H9 (cell line): ENCODE data around the gene TFF3. TPM values are rescaled to one million over a fixed set of nuclear protein-coding genes. Genes with fewer than 3 reads are reported as not detected.

ENCODE experiments used
- DNase-seq: peaks from one replicate; pipeline ENCODE4 v3.0.0-alpha.2; 2017
- H2AFZ ChIP-seq: one replicate; pipeline ENCODE4 v1.6.1; 2013; ENCODE audit warnings: mild to moderate bottlenecking, low read length, control low read depth, moderate library complexity
- H2AK5ac ChIP-seq: 2 replicates; pipeline ENCODE4 v1.6.1; 2013; ENCODE audit warnings: low read length, control low read depth, mixed read lengths; ENCODE audit not compliant: insufficient read length
- H2BK120ac ChIP-seq: one replicate; pipeline ENCODE4 v1.6.1; 2013; ENCODE audit warnings: low read depth, mild to moderate bottlenecking, low read length, control low read depth, inconsistent platforms; ENCODE audit not compliant: poor library complexity, severe bottlenecking
- H2BK12ac ChIP-seq: 2 replicates; pipeline ENCODE4 v1.6.1; 2013; ENCODE audit warnings: low read length, control low read depth, mixed read lengths, low read depth; ENCODE audit not compliant: insufficient read length
- H2BK15ac ChIP-seq: 2 replicates; pipeline ENCODE4 v1.6.1; 2013; ENCODE audit warnings: low read depth, low read length, control low read depth
- H2BK20ac ChIP-seq: one replicate; pipeline ENCODE4 v1.6.1; 2013; ENCODE audit warnings: low read depth, mild to moderate bottlenecking, low read length, control low read depth, inconsistent platforms; ENCODE audit not compliant: poor library complexity, severe bottlenecking
- H2BK5ac ChIP-seq: 2 replicates; pipeline ENCODE4 v1.6.1; 2013; ENCODE audit warnings: low read length, control low read depth, mixed read lengths; ENCODE audit not compliant: insufficient read length
- H3K14ac ChIP-seq: 2 replicates; pipeline ENCODE4 v1.6.1; 2013; ENCODE audit warnings: low read length, control low read depth; ENCODE audit not compliant: insufficient read depth
- H3K18ac ChIP-seq: 2 replicates; pipeline ENCODE4 v1.6.1; 2013; ENCODE audit warnings: low read depth, mild to moderate bottlenecking, mixed read lengths, low read length, control low read depth; ENCODE audit not compliant: insufficient read length
- H3K23ac ChIP-seq: 2 replicates; pipeline ENCODE4 v1.6.1; 2013; ENCODE audit warnings: low read length, control low read depth, mixed read lengths, low read depth; ENCODE audit not compliant: insufficient read length
- H3K23me2 ChIP-seq: 2 replicates; pipeline ENCODE4 v1.6.1; 2013; ENCODE audit warnings: low read depth, mild to moderate bottlenecking, mixed read lengths, low read length, control low read depth; ENCODE audit not compliant: insufficient read length, poor library complexity, severe bottlenecking
- H3K27ac ChIP-seq: 2 replicates; pipeline ENCODE4 v1.5.1; 2013; ENCODE audit warnings: low read length, control low read depth, mixed read lengths, low read depth; ENCODE audit not compliant: insufficient read length
- H3K27me3 ChIP-seq: 2 replicates; pipeline ENCODE4 v1.6.1; 2013; ENCODE audit warnings: low read length, control low read depth, inconsistent platforms; ENCODE audit not compliant: insufficient read depth
- H3K4ac ChIP-seq: 2 replicates; pipeline ENCODE4 v1.6.1; 2013; ENCODE audit warnings: low read depth, mild to moderate bottlenecking, control low read depth, inconsistent platforms, low read length, moderate library complexity
- H3K4me1 ChIP-seq: 2 replicates; pipeline ENCODE4 v1.6.1; 2013; ENCODE audit warnings: low read length, control low read depth, inconsistent platforms; ENCODE audit not compliant: insufficient read depth
- H3K4me2 ChIP-seq: 2 replicates; pipeline ENCODE4 v1.6.1; 2013; ENCODE audit warnings: low read length, control low read depth, mixed read lengths; ENCODE audit not compliant: insufficient read length, insufficient read depth
- H3K56ac ChIP-seq: 2 replicates; pipeline ENCODE4 v1.6.1; 2013; ENCODE audit warnings: low read depth, mild to moderate bottlenecking, mixed read lengths, low read length, control low read depth; ENCODE audit not compliant: insufficient read length
- H3K79me1 ChIP-seq: 2 replicates; pipeline ENCODE4 v1.6.1; 2013; ENCODE audit warnings: low read depth, mild to moderate bottlenecking, moderate library complexity, low read length, control low read depth, inconsistent platforms; ENCODE audit not compliant: insufficient read depth, poor library complexity, severe bottlenecking
- H3K79me2 ChIP-seq: 2 replicates; pipeline ENCODE4 v1.6.1; 2013; ENCODE audit warnings: low read length, control low read depth, inconsistent platforms; ENCODE audit not compliant: insufficient read depth
- H3K9ac ChIP-seq: 2 replicates; pipeline ENCODE4 v1.6.1; 2013; ENCODE audit warnings: low read length, control low read depth, mixed read lengths; ENCODE audit not compliant: insufficient read length; ENCODE audit errors: extremely low read depth
- H3K9me3 ChIP-seq: one replicate; pipeline ENCODE4 v1.6.1; 2013; ENCODE audit warnings: low read depth, low read length, inconsistent platforms; ENCODE audit not compliant: control insufficient read depth
- H3T11ph ChIP-seq: one replicate; pipeline ENCODE4 v1.6.1; 2013; ENCODE audit warnings: mild to moderate bottlenecking, low read length, control low read depth, inconsistent platforms
- H4K20me1 ChIP-seq: one replicate; pipeline ENCODE4 v1.6.1; 2013; ENCODE audit not compliant: control insufficient read depth, insufficient read length, insufficient read depth
- H4K5ac ChIP-seq: 2 replicates; pipeline ENCODE4 v1.6.1; 2013; ENCODE audit warnings: low read depth, mild to moderate bottlenecking, mixed read lengths, low read length, control low read depth; ENCODE audit not compliant: insufficient read length
- H4K8ac ChIP-seq: replicated peaks from 2 replicates; pipeline ENCODE4 v1.6.1; 2013; ENCODE audit warnings: low read length, control low read depth, mixed read lengths, low read depth; ENCODE audit not compliant: insufficient read length
- H4K91ac ChIP-seq: 2 replicates; pipeline ENCODE4 v1.6.1; 2013; ENCODE audit warnings: low read depth, mild to moderate bottlenecking, moderate library complexity, mixed read lengths, low read length, control low read depth; ENCODE audit not compliant: insufficient read length
- H3K27ac Mint-ChIP-seq, 3 experiments: 2 replicates in 2 of 3; 3 replicates in 1 of 3; pipeline ENCODE4 v1.8.0; 2020 to 2021; ENCODE audit warnings: mixed read lengths in 3 of 3, mild to moderate bottlenecking in 1 of 3, moderate library complexity in 1 of 3
- H3K27me3 Mint-ChIP-seq: 2 replicates; pipeline ENCODE4 v1.8.0; 2021; ENCODE audit warnings: low read depth, mild to moderate bottlenecking, moderate library complexity, mixed read lengths
- H3K36me3 Mint-ChIP-seq, 3 experiments: 2 replicates in 2 of 3; 3 replicates in 1 of 3; pipeline ENCODE4 v1.8.0; 2020 to 2021; ENCODE audit warnings: low read depth in 3 of 3, mixed read lengths in 3 of 3; ENCODE audit not compliant: insufficient read depth in 1 of 3
- H3K4me1 Mint-ChIP-seq, 2 experiments: 2 replicates each; pipeline ENCODE4 v1.8.0; 2020; ENCODE audit warnings: mixed read lengths in 2 of 2
- H3K4me3 Mint-ChIP-seq, 2 experiments: 2 replicates in 1 of 2; 3 replicates in 1 of 2; pipeline ENCODE4 v1.8.0; 2020 to 2021; ENCODE audit warnings: mild to moderate bottlenecking in 2 of 2, mixed read lengths in 2 of 2, moderate library complexity in 1 of 2
- H3K9me3 Mint-ChIP-seq, 2 experiments: 2 replicates in 1 of 2; 3 replicates in 1 of 2; pipeline ENCODE4 v1.8.0; 2020; ENCODE audit warnings: mild to moderate bottlenecking in 2 of 2, mixed read lengths in 2 of 2, moderate library complexity in 1 of 2
- CTCF ChIP-seq: fragments of 200-600 bp; sonication (generic); conservative IDR thresholded peaks from 3 replicates; pipeline ENCODE4 v1.8.0; 2021; ENCODE audit warnings: antibody characterized with exemption, mild to moderate bottlenecking
- WGBS: extraction: QIAGEN DNeasy Blood & Tissue Kit; methylation state at CpG from one replicate; pipeline ENCODE4 v1.1.7; 2013; ENCODE audit warnings: missing lambda C conversion rate, low lambda C conversion rate, mixed read lengths; ENCODE audit not compliant: insufficient read length; ENCODE audit errors: extremely low coverage; 5-methylcytosine and 5-hydroxymethylcytosine counted together
- total RNA-seq: library from RNA; stranded (reverse); gene quantifications from 2 replicates; pipeline ENCODE4 v1.2.1, GENCODE V29; 2021

The TFF3 gene
- total RNA-seq, 1 experiment from 2014 or later: 1.5 TPM

GRCh38 chr21:42313501-42313969 lies 1.7 kb downstream of the TFF3 start:
- no CpG with 5 or more reads among the region's 13 CpGs for WGBS

More at GRCh38 chr21:42313501-42313969, 1.7 kb downstream of the TFF3 start:
- Histone ChIP-seq H3K79me2 (no peaks in the 10 kb centered on the region), H3K23me2 (no peaks in the 10 kb centered on the region), H3K79me1 (no peaks in the 10 kb centered on the region), H3K56ac (no peak overlapping the region), H3K23ac (no peak overlapping the region), H2BK15ac (no peak overlapping the region), H3K4me1 (peaks cover 11% of the 10 kb centered on the region; the same call in 1 of the 2 replicates), H2BK120ac (no peak overlapping the region), H3K18ac (no peak overlapping the region), H4K20me1 (no peaks in the 10 kb centered on the region), H4K5ac (no peak overlapping the region), H2BK5ac (no peak overlapping the region), H3K4ac (no peak overlapping the region), H2BK12ac (no peak overlapping the region), H3K4me2 (no peak overlapping the region), H3K9ac (no peak overlapping the region), H3K27ac (no peak overlapping the region), H3K27me3 (no peaks in the 10 kb centered on the region), H2AFZ (no peak overlapping the region), H3K9me3 (no peaks in the 10 kb centered on the region), H2AK5ac (no peak overlapping the region), H4K8ac (no peak overlapping the region), H3T11ph (no peak overlapping the region), H4K91ac (no peak overlapping the region), H2BK20ac (no peak overlapping the region), H3K14ac (no peak overlapping the region)
- H3K9me3 Mint-ChIP-seq: no peaks in the 10 kb centered on the region; a peak in 1 of 5 replicates
- peaks cover 7% of the 10 kb centered on the region for H3K27me3 Mint-ChIP-seq
- peaks cover 57 to 59% of the 10 kb centered on the region in 2 experiments for H3K4me1 Mint-ChIP-seq
- no peaks in the 10 kb centered on the region for H3K36me3 Mint-ChIP-seq
- no peak for TF ChIP-seq CTCF
- H3K4me3 Mint-ChIP-seq: peak overlapping the region in 1 of 2 experiments; percentile 21; a peak in 1 of 5 replicates
- peak overlapping the region in 2 of 3 experiments; percentile 23 to 62; a peak in 1 of 7 replicates for H3K27ac Mint-ChIP-seq
- DNase-seq: peak; percentile 69
